H9 (cell line): ENCODE measurements around the gene RASAL1. TPM values are rescaled to one million over a fixed set of nuclear protein-coding genes. Genes with fewer than 3 reads are reported as not detected.

Experiments
- DNase-seq: peaks from one replicate; pipeline ENCODE4 v3.0.0-alpha.2; 2017
- H2AFZ ChIP-seq: one replicate; pipeline ENCODE4 v1.6.1; 2013; ENCODE audit warnings: mild to moderate bottlenecking, low read length, control low read depth, moderate library complexity
- H2AK5ac ChIP-seq: 2 replicates; pipeline ENCODE4 v1.6.1; 2013; ENCODE audit warnings: low read length, control low read depth, mixed read lengths; ENCODE audit not compliant: insufficient read length
- H2BK120ac ChIP-seq: one replicate; pipeline ENCODE4 v1.6.1; 2013; ENCODE audit warnings: low read depth, mild to moderate bottlenecking, low read length, control low read depth, inconsistent platforms; ENCODE audit not compliant: poor library complexity, severe bottlenecking
- H2BK12ac ChIP-seq: 2 replicates; pipeline ENCODE4 v1.6.1; 2013; ENCODE audit warnings: low read length, control low read depth, mixed read lengths, low read depth; ENCODE audit not compliant: insufficient read length
- H2BK15ac ChIP-seq: 2 replicates; pipeline ENCODE4 v1.6.1; 2013; ENCODE audit warnings: low read depth, low read length, control low read depth
- H2BK20ac ChIP-seq: one replicate; pipeline ENCODE4 v1.6.1; 2013; ENCODE audit warnings: low read depth, mild to moderate bottlenecking, low read length, control low read depth, inconsistent platforms; ENCODE audit not compliant: poor library complexity, severe bottlenecking
- H2BK5ac ChIP-seq: 2 replicates; pipeline ENCODE4 v1.6.1; 2013; ENCODE audit warnings: low read length, control low read depth, mixed read lengths; ENCODE audit not compliant: insufficient read length
- H3K14ac ChIP-seq: 2 replicates; pipeline ENCODE4 v1.6.1; 2013; ENCODE audit warnings: low read length, control low read depth; ENCODE audit not compliant: insufficient read depth
- H3K18ac ChIP-seq: 2 replicates; pipeline ENCODE4 v1.6.1; 2013; ENCODE audit warnings: low read depth, mild to moderate bottlenecking, mixed read lengths, low read length, control low read depth; ENCODE audit not compliant: insufficient read length
- H3K23ac ChIP-seq: 2 replicates; pipeline ENCODE4 v1.6.1; 2013; ENCODE audit warnings: low read length, control low read depth, mixed read lengths, low read depth; ENCODE audit not compliant: insufficient read length
- H3K23me2 ChIP-seq: 2 replicates; pipeline ENCODE4 v1.6.1; 2013; ENCODE audit warnings: low read depth, mild to moderate bottlenecking, mixed read lengths, low read length, control low read depth; ENCODE audit not compliant: insufficient read length, poor library complexity, severe bottlenecking
- H3K27ac ChIP-seq: 2 replicates; pipeline ENCODE4 v1.5.1; 2013; ENCODE audit warnings: low read length, control low read depth, mixed read lengths, low read depth; ENCODE audit not compliant: insufficient read length
- H3K27me3 ChIP-seq: 2 replicates; pipeline ENCODE4 v1.6.1; 2013; ENCODE audit warnings: low read length, control low read depth, inconsistent platforms; ENCODE audit not compliant: insufficient read depth
- H3K4ac ChIP-seq: 2 replicates; pipeline ENCODE4 v1.6.1; 2013; ENCODE audit warnings: low read depth, mild to moderate bottlenecking, control low read depth, inconsistent platforms, low read length, moderate library complexity
- H3K4me1 ChIP-seq: 2 replicates; pipeline ENCODE4 v1.6.1; 2013; ENCODE audit warnings: low read length, control low read depth, inconsistent platforms; ENCODE audit not compliant: insufficient read depth
- H3K4me2 ChIP-seq: 2 replicates; pipeline ENCODE4 v1.6.1; 2013; ENCODE audit warnings: low read length, control low read depth, mixed read lengths; ENCODE audit not compliant: insufficient read length, insufficient read depth
- H3K56ac ChIP-seq: 2 replicates; pipeline ENCODE4 v1.6.1; 2013; ENCODE audit warnings: low read depth, mild to moderate bottlenecking, mixed read lengths, low read length, control low read depth; ENCODE audit not compliant: insufficient read length
- H3K79me1 ChIP-seq: 2 replicates; pipeline ENCODE4 v1.6.1; 2013; ENCODE audit warnings: low read depth, mild to moderate bottlenecking, moderate library complexity, low read length, control low read depth, inconsistent platforms; ENCODE audit not compliant: insufficient read depth, poor library complexity, severe bottlenecking
- H3K79me2 ChIP-seq: 2 replicates; pipeline ENCODE4 v1.6.1; 2013; ENCODE audit warnings: low read length, control low read depth, inconsistent platforms; ENCODE audit not compliant: insufficient read depth
- H3K9ac ChIP-seq: 2 replicates; pipeline ENCODE4 v1.6.1; 2013; ENCODE audit warnings: low read length, control low read depth, mixed read lengths; ENCODE audit not compliant: insufficient read length; ENCODE audit errors: extremely low read depth
- H3K9me3 ChIP-seq: one replicate; pipeline ENCODE4 v1.6.1; 2013; ENCODE audit warnings: low read depth, low read length, inconsistent platforms; ENCODE audit not compliant: control insufficient read depth
- H3T11ph ChIP-seq: one replicate; pipeline ENCODE4 v1.6.1; 2013; ENCODE audit warnings: mild to moderate bottlenecking, low read length, control low read depth, inconsistent platforms
- H4K20me1 ChIP-seq: one replicate; pipeline ENCODE4 v1.6.1; 2013; ENCODE audit not compliant: control insufficient read depth, insufficient read length, insufficient read depth
- H4K5ac ChIP-seq: 2 replicates; pipeline ENCODE4 v1.6.1; 2013; ENCODE audit warnings: low read depth, mild to moderate bottlenecking, mixed read lengths, low read length, control low read depth; ENCODE audit not compliant: insufficient read length
- H4K8ac ChIP-seq: replicated peaks from 2 replicates; pipeline ENCODE4 v1.6.1; 2013; ENCODE audit warnings: low read length, control low read depth, mixed read lengths, low read depth; ENCODE audit not compliant: insufficient read length
- H4K91ac ChIP-seq: 2 replicates; pipeline ENCODE4 v1.6.1; 2013; ENCODE audit warnings: low read depth, mild to moderate bottlenecking, moderate library complexity, mixed read lengths, low read length, control low read depth; ENCODE audit not compliant: insufficient read length
- H3K27ac Mint-ChIP-seq, 3 experiments: 2 replicates in 2 of 3; 3 replicates in 1 of 3; pipeline ENCODE4 v1.8.0; 2020 to 2021; ENCODE audit warnings: mixed read lengths in 3 of 3, mild to moderate bottlenecking in 1 of 3, moderate library complexity in 1 of 3
- H3K27me3 Mint-ChIP-seq: 2 replicates; pipeline ENCODE4 v1.8.0; 2021; ENCODE audit warnings: low read depth, mild to moderate bottlenecking, moderate library complexity, mixed read lengths
- H3K36me3 Mint-ChIP-seq, 3 experiments: 2 replicates in 2 of 3; 3 replicates in 1 of 3; pipeline ENCODE4 v1.8.0; 2020 to 2021; ENCODE audit warnings: low read depth in 3 of 3, mixed read lengths in 3 of 3; ENCODE audit not compliant: insufficient read depth in 1 of 3
- H3K4me1 Mint-ChIP-seq, 2 experiments: 2 replicates each; pipeline ENCODE4 v1.8.0; 2020; ENCODE audit warnings: mixed read lengths in 2 of 2
- H3K4me3 Mint-ChIP-seq, 2 experiments: 2 replicates in 1 of 2; 3 replicates in 1 of 2; pipeline ENCODE4 v1.8.0; 2020 to 2021; ENCODE audit warnings: mild to moderate bottlenecking in 2 of 2, mixed read lengths in 2 of 2, moderate library complexity in 1 of 2
- H3K9me3 Mint-ChIP-seq, 2 experiments: 2 replicates in 1 of 2; 3 replicates in 1 of 2; pipeline ENCODE4 v1.8.0; 2020; ENCODE audit warnings: mild to moderate bottlenecking in 2 of 2, mixed read lengths in 2 of 2, moderate library complexity in 1 of 2
- CTCF ChIP-seq: fragments of 200-600 bp; sonication (generic); conservative IDR thresholded peaks from 3 replicates; pipeline ENCODE4 v1.8.0; 2021; ENCODE audit warnings: antibody characterized with exemption, mild to moderate bottlenecking
- WGBS: extraction: QIAGEN DNeasy Blood & Tissue Kit; methylation state at CpG from one replicate; pipeline ENCODE4 v1.1.7; 2013; ENCODE audit warnings: missing lambda C conversion rate, low lambda C conversion rate, mixed read lengths; ENCODE audit not compliant: insufficient read length; ENCODE audit errors: extremely low coverage; 5-methylcytosine and 5-hydroxymethylcytosine counted together
- total RNA-seq: library from RNA; stranded (reverse); gene quantifications from 2 replicates; pipeline ENCODE4 v1.2.1, GENCODE V29; 2021

The RASAL1 gene
- total RNA-seq, 1 experiment from 2014 or later: 2.3 TPM

DNA sequence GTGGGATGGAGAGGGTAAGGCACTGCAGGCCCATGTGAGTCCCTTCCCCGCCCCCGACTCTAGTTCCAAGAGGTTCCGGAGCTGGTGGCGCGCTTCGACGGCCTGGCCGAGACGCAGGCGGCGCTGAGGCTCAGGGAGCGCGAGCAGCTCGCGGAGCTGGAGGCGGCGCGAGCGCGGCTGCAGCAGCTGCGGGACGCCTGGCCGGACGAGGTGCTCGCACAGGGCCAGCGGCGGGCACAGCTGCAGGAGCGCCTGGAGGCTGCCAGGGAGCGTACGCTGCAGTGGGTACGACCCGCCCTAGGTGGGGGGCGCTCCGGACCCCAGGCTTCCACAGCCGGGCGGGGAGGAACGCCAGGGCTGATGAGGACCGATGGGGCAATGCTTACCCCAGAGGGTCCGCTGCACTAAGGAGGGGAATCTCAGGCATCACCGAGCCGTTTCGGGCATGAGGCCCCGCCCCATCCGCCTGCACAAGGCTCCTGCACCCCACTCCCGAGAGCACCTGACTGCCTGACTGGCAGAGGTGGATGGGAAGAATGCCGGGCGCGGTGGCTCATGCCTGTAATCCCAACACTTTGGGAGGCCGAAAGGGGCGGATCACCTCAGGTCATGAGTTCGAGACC is 18.9 kb upstream of the RASAL1 start:
- no peak overlapping the region for H3K9ac ChIP-seq
- H2BK20ac ChIP-seq: no peak overlapping the region
- WGBS: no CpG with 5 or more reads among the region's 51 CpGs
- no peaks in the 10 kb centered on the region for H3K79me1 ChIP-seq
- H3K56ac ChIP-seq: no peak overlapping the region
- H3K18ac ChIP-seq: no peak overlapping the region
- TF ChIP-seq CTCF: no peak
- peaks cover 3% of the 10 kb centered on the region; the same call in 1 of the 2 replicates for H3K4me1 ChIP-seq
- Mint-ChIP-seq H3K4me3 (peak overlapping the region; percentile 38 to 67; a peak in 4 of 5 replicates), H3K9me3 (no peaks in the 10 kb centered on the region; a peak in 2 of 5 replicates), H3K36me3 (peaks cover 8 to 29% (median 21%) of the 10 kb centered on the region in 3 experiments; a peak in 6 of 7 replicates), H3K27ac (no peak overlapping the region), H3K27me3 (peaks cover 71% of the 10 kb centered on the region), H3K4me1 (peaks cover 11 to 23% of the 10 kb centered on the region in 2 experiments)
- H3T11ph ChIP-seq: no peak overlapping the region
- no peak overlapping the region for H2BK120ac ChIP-seq
- no peak overlapping the region for H4K5ac ChIP-seq
- H2BK15ac ChIP-seq: no peak overlapping the region
- H3K27me3 ChIP-seq: peaks cover 14% of the 10 kb centered on the region; the same call in 1 of the 2 replicates
- no peak overlapping the region for H4K8ac ChIP-seq
- H3K27ac ChIP-seq: no peak overlapping the region
- H4K20me1 ChIP-seq: no peaks in the 10 kb centered on the region
- H3K79me2 ChIP-seq: no peaks in the 10 kb centered on the region
- no peaks in the 10 kb centered on the region for H3K9me3 ChIP-seq
- H3K4me2 ChIP-seq: peak overlapping the region; percentile 39
- no peak overlapping the region for H4K91ac ChIP-seq
- H3K23me2 ChIP-seq: peaks cover 11% of the 10 kb centered on the region
- H2AK5ac ChIP-seq: no peak overlapping the region
- no peak overlapping the region for H3K23ac ChIP-seq
- no peak overlapping the region for H3K14ac ChIP-seq
- no peak overlapping the region for H3K4ac ChIP-seq
- DNase-seq: peak; percentile 91
- H2BK12ac ChIP-seq: no peak overlapping the region
- H2AFZ ChIP-seq: no peak overlapping the region
- no peak overlapping the region for H2BK5ac ChIP-seq
